Esophagus muscularis mucosa (tissue), 3 donors: ENCODE measurements around the gene TNFRSF14.

Source experiments
- POLR2A ChIP-seq: fragments of 450-650 bp; IDR thresholded peaks from one replicate; pipeline ENCODE4 v1.6.1; 2017; ENCODE audit warnings: antibody characterized with exemption, moderate library complexity, mild to moderate bottlenecking, low read depth
- POLR2AphosphoS5 ChIP-seq, 2 donors: sonication (generic); formaldehyde crosslinking; IDR thresholded peaks; one replicate each; pipeline ENCODE4 v1.6.1; 2017; ENCODE audit warnings: antibody characterized with exemption in 2 of 2
- TF ChIP-seq, protein P1 (sequence below), 3 experiments: fragments of 200-600 bp in 2 of 3; fragments of 450-650 bp in 1 of 3; sonication (generic) in 2 of 3; IDR thresholded peaks; one replicate each; pipeline ENCODE4 v1.5.1; 2017 to 2019; ENCODE audit warnings: antibody characterized with exemption in 3 of 3, mild to moderate bottlenecking in 2 of 3, moderate library complexity in 1 of 3

DNA sequence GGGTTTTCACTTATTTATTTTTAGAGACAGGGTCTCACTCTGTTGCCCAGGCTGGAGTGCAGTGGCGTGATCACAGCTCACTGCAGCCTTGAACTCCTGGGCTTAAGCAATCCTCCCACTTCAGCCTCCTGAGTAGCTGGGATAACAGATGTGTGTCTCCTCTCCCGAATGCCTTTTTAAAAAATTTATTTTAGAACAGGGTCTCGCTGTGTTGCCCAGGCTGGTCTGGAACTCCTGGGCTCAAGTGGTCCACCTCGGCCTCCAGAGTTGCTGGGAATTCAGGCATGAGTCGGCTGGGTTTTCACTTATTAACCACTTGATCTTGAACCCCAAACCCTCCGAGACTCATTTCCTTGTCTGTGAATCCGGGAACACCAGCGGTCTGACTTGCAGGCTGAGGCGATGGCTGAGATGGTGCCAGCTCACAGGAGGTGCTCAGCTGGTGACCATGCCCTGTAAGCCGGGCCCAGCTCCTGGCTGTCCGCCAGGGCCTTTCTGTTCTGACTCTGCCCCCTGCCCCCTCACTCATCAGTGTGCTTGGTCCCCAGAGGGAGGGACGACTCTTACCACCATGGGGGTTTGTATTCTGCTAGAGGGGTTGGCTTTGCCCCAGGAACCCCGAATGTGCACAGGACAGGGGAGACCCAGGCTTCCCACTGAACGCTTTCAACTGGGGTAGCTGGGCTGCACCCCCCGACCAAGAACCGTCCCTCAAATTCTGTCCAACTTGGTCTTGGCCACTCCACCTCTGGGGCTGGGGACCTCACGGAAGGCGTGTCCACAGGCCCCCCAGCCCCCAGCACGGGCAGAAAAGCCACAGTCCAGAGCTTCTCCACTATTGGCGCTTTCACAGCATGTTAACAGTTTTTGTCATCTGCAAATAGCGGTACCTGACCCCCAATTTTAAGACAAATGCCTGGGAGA, 54.1 kb downstream of the TNFRSF14 start:
- TF ChIP-seq, protein P1, sequence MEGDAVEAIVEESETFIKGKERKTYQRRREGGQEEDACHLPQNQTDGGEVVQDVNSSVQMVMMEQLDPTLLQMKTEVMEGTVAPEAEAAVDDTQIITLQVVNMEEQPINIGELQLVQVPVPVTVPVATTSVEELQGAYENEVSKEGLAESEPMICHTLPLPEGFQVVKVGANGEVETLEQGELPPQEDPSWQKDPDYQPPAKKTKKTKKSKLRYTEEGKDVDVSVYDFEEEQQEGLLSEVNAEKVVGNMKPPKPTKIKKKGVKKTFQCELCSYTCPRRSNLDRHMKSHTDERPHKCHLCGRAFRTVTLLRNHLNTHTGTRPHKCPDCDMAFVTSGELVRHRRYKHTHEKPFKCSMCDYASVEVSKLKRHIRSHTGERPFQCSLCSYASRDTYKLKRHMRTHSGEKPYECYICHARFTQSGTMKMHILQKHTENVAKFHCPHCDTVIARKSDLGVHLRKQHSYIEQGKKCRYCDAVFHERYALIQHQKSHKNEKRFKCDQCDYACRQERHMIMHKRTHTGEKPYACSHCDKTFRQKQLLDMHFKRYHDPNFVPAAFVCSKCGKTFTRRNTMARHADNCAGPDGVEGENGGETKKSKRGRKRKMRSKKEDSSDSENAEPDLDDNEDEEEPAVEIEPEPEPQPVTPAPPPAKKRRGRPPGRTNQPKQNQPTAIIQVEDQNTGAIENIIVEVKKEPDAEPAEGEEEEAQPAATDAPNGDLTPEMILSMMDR (IDR thresholded peaks at IDR 0.05) = no peak
- TF ChIP-seq POLR2AphosphoS5 (IDR thresholded peaks at IDR 0.05) (no peak), POLR2A (no peak)
